ENCODE measurements around the gene SLC44A2. TPM values are rescaled to one million over a fixed set of nuclear protein-coding genes. Genes with fewer than 3 reads are reported as not detected.

SLC44A2 gene
- 100 to 1,000 TPM; 112 to 710 (median 142) TPM for polyA plus RNA-seq (ENCODE audit: insufficient read length in 12 of 12)
- long read RNA-seq, donor 1, partial matches to known transcripts = 8 of 11 reads
- long read RNA-seq, donor 1, other reads (novel, unspliced or antisense) = 0 of 11 reads
- long read RNA-seq, donor 2, transcript SLC44A2-201 (22 exons, 3,671 nt) = minor isoform, 10 of 34 reads
- long read RNA-seq, donor 2, transcript SLC44A2-202 (22 exons, 3,301 nt) = major isoform, 11 of 34 reads
- long read RNA-seq, donor 2, partial matches to known transcripts = 7 of 34 reads
- long read RNA-seq, donor 2, other reads (novel, unspliced or antisense) = 0 of 34 reads
- long read RNA-seq, donor 3, transcript SLC44A2-201 (22 exons, 3,671 nt) = minor isoform, 8 of 19 reads
- long read RNA-seq, donor 3, transcript SLC44A2-202 (22 exons, 3,301 nt) = major isoform, 9 of 19 reads
- long read RNA-seq, donor 3, partial matches to known transcripts = 0 of 19 reads
- long read RNA-seq, donor 3, other reads (novel, unspliced or antisense) = 0 of 19 reads
- long read RNA-seq, donor 4, transcript SLC44A2-202 (22 exons, 3,301 nt) = major isoform, 7 of 9 reads
- long read RNA-seq, donor 4, partial matches to known transcripts = 0 of 9 reads
- long read RNA-seq, donor 4, other reads (novel, unspliced or antisense) = 0 of 9 reads
- long read RNA-seq, donor 5, transcript SLC44A2-201 (22 exons, 3,671 nt) = minor isoform, 8 of 34 reads
- long read RNA-seq, donor 5, transcript SLC44A2-202 (22 exons, 3,301 nt) = major isoform, 16 of 34 reads
- long read RNA-seq, donor 5, partial matches to known transcripts = 0 of 34 reads
- long read RNA-seq, donor 5, other reads (novel, unspliced or antisense) = 7 of 34 reads
- long read RNA-seq, donor 6, transcript SLC44A2-201 (22 exons, 3,671 nt) = minor isoform, 6 of 14 reads
- long read RNA-seq, donor 6, transcript SLC44A2-202 (22 exons, 3,301 nt) = major isoform, 7 of 14 reads
- long read RNA-seq, donor 6, partial matches to known transcripts = 0 of 14 reads
- long read RNA-seq, donor 6, other reads (novel, unspliced or antisense) = 0 of 14 reads
- long read RNA-seq, donor 7, partial matches to known transcripts = 0 of 10 reads
- long read RNA-seq, donor 7, other reads (novel, unspliced or antisense) = 0 of 10 reads
- long read RNA-seq, donor 8, transcript SLC44A2-202 (22 exons, 3,301 nt) = major isoform, 12 of 30 reads
- long read RNA-seq, donor 8, transcript SLC44A2-201 (22 exons, 3,671 nt) = minor isoform, 7 of 30 reads
- long read RNA-seq, donor 8, partial matches to known transcripts = 5 of 30 reads
- long read RNA-seq, donor 8, other reads (novel, unspliced or antisense) = 0 of 30 reads
- long read RNA-seq, donor 9, partial matches to known transcripts = 0 of 4 reads
- long read RNA-seq, donor 9, other reads (novel, unspliced or antisense) = 0 of 4 reads
- long read RNA-seq, donor 10, transcript SLC44A2-201 (22 exons, 3,671 nt) = major isoform, 13 of 36 reads
- long read RNA-seq, donor 10, transcript SLC44A2-202 (22 exons, 3,301 nt) = minor isoform, 11 of 36 reads
- long read RNA-seq, donor 10, partial matches to known transcripts = 6 of 36 reads
- long read RNA-seq, donor 10, other reads (novel, unspliced or antisense) = 0 of 36 reads
- long read RNA-seq, donor 11, transcript SLC44A2-201 (22 exons, 3,671 nt) = major isoform, 8 of 22 reads
- long read RNA-seq, donor 11, transcript SLC44A2-202 (22 exons, 3,301 nt) = major isoform, 8 of 22 reads
- long read RNA-seq, donor 11, partial matches to known transcripts = 0 of 22 reads
- long read RNA-seq, donor 11, other reads (novel, unspliced or antisense) = 0 of 22 reads

DNA sequence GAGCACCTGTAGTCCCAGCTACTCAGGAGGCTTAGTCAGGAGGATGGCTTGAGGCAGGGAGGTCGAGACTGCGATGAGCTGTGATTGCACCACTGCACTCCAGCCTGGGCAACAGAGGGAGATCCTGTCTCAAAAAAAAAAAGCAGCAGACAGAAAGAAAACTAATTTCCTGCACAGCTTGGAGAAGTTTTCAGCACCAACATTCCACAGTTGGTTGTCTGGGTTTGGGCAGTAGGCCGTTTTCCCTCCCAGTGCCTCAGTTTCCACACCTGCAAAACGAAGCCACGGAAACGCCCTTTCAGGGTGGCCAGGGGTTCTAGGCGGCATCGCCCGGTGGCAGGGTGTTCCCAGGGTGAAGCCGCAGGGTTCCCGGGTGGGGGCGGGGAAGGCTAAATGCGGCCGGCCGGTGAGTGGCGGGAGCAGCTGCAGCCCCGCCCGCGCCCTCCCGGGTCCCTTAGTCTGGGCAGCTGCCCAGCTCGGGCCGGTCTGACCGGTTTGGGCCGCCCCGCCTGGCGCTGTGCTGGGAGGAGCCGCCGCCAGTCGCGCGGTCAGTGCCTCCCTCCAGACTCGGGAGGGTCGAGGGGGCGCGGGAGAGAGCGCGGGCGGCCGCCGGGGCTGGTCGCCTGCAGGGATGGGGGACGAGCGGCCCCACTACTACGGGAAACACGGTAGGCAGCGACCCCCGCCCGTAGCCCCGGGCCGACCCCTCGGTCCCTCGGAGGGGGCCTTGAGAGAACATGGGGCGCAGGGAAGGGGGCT is at the start of gene SLC44A2:
SLC44A2 (plus strand) TSS at position 551 of the 759 bp plus-strand sequence; CDS start at position 632, 81 bp downstream.
- peak; percentile 85 for DNase-seq

GRCh38 chr19:10577951-10578350 is 47.4 kb upstream of the SLC44A2 start:
- no peak for DNase-seq

DNA sequence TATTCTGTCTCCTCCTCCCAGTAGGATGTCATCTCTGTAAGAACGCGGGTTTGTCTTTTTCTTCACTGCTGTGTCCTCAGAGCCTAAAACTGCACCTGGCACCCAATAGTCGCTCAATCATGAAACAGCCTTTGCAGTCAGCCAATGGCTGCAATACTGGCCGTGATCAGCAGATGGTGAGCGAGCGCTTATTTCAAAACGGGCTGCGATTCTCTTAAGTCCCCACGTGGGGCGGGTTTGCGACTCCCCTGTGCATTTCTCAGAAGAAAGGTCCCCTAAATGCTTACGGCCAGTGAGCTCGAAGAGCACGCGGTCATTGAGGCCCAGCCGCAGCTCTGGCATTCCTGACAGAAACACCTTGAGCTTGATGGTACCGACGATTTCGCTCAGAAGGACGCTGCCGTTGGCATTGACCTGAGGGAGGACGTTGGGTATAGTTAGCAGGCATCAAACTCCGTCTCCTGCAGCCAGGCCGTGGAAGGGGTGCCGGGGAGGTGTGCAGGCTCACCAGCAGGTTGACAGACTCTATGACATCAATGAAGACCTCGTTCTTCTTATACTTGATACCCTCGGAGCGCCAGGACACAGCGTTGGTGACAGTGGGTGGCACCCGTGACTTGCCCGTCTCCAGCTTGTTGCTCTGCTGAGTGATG is 44.2 kb upstream of the SLC44A2 start:
- peak; percentile 87 for DNase-seq

DNA sequence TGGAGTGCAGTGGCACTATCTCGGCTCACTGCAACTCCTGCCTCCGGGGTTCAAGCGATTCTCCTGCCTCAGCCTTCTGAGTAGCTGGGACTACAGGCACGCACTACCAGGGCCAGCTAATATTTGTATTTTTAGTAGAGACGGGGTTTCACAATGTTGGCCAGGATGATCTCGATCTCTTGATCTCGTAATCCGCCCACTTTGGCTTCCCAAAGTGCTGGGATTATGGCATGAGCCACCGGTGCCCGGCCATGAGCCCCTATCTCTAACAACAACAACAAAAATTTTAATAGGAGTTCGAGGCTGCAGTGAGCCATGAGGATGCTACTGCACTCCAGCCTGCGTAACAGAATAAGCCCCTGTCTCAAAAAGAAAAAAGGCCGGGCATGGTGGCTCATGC is 43.3 kb upstream of the SLC44A2 start:
- DNase-seq = no peak

DNA sequence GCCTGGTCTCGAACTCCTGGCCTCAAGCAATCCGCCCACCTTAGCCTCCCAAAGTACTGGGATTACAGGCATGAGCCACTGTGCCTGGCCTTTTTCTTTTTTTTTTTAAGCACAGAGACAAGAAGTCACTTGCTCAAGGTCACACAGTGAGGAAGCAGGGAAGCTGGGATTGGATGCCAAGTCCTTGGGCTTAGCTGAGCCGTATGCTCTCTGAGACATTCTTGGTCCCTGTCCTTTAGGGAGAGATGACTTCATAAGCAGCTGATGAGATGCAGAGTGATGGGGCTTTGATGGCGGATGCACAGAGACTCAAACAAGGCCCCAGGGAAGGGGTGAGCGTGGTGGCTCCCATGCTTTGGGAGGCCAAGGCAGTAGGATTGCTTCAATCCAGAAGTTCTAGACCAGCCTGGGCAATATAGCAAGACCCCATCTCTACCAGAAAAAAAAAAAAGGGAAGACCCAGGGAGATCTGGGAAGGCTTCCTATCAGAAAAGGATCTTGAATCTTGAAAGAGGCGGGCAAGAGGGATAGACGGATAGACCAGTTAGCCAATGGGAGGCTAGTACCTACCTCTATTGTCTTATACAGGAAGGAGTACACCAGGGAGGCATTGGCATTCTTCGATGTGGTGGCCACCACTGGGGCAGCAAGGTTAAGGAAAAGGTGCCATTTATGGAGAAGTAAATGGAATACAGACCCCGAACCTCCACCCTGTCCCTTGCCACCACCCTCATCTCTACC is 42.1 kb upstream of the SLC44A2 start:
- no peak for DNase-seq

DNA sequence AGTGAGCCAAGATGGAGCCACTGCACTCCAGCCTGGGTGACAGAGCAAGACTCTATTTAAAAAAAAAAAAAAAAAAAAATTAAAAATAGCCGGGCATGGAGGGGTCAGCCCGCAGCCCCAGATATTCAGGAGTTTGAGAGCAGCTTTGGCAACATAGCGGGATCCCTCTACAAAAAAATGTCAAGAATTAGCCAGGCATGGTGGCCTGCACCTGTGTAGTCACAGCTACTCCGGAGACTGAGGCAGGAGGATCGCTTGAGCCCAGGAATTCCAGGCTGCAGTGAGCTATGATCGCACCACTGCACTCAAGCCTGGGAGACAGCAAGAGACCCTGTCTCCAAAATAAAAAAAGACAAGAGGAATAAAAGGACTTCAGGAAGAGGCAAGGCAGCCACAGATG is 39.0 kb upstream of the SLC44A2 start:
- DNase-seq = no peak

DNA sequence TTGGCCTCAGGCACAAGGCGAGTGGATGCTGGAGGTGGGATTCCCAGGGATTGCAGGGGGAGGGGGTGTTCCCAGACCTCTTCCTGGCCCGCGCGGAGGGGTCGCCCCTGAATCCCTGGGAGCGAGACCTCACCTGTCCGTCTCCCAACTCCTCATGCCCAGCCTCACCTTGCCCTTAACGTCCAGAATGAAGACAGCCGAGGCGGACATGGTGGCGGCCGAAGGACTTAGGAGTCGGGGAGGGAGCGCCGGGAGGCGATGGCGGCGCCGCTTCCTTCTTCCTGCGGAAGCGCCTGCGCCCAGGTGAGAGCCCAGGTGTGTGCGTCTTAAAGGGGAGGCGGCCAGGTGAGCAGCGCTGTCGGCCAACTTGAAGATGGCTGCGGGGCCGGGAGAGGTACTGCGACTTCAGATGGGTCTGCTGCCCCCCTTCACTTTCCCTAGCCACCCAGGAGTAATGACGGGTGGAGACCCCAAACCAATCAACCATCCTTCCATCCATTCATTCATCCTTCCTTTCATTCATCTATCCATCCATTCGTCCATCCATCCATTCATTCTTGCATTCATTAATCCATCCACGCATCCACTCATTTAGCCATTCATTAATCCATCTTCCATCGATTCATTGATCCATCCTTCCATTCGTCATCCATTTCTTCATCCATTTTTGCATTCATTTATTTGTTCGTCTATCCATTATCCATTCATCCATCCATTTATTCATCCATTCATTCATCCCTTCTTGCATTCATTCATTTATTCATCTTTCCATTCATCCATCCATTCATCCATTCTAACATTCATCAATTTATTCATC is 38.1 kb upstream of the SLC44A2 start, which contains the start of gene AP1M2:
AP1M2 (minus strand) TSS at position 291 of the 817 bp plus-strand sequence; CDS start at position 210, 81 bp downstream.
- no peak for DNase-seq

- DNase-seq = no peak
Observed at GRCh38 chr19:10587839-10588150, 37.6 kb upstream of the SLC44A2 start.

DNA sequence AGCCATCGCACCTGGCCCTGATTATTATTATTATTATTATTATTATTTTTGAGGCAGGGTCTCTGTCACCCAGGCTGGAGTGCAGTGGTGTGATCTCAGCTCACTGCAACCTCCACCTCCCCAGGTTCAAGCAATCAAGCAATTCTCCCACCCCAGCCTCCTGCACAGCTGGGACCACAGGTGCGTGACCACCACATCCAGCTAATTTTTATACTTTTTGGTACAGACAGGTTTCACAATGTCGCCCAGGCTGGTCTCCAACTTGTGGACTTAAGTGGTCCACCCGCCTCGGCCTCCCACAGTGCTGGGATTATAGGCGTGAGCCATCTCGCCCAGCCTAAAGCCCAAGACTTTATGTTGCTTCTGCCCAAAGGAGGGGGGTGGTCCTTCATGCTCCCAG is 32.2 kb upstream of the SLC44A2 start:
- no peak for DNase-seq

DNA sequence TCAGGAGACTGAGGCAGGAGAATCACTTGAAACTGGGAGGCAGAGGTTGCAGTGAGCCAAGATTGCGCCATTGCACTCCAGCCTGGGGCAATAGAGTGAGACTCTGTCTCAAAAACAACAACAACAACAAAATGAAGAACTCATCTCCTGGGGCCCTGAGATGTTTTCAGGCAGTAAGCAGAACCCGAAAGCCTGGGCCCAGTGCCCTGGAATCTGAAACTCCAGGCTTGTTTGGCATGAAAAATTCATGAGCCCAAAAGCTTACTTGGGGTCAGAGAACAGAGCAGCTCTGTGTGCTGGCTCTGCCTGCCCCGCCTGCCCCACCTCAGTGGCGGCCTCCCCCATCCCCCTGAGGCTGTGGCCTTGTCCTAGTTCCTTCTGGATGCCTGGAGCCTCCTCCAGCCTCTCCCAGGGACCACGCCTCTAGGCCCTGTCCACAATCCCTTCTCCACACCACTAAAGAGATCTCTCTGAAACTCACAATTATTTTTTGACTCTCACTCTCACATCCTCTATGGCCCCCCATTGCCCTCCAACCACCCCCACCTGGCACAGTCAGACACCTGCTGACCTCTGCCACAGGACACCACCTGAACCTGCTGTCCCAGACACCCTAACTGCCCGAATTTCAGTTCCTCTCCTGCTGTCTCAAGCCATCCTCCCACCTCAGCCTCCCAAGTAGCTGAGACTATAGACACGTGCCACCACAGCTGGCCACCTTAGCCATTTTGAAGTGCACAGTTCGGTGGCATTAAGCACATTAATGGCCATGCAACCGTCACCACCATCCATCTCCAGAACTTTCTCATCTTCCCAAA is 31.3 kb upstream of the SLC44A2 start:
- no peak for DNase-seq

DNA sequence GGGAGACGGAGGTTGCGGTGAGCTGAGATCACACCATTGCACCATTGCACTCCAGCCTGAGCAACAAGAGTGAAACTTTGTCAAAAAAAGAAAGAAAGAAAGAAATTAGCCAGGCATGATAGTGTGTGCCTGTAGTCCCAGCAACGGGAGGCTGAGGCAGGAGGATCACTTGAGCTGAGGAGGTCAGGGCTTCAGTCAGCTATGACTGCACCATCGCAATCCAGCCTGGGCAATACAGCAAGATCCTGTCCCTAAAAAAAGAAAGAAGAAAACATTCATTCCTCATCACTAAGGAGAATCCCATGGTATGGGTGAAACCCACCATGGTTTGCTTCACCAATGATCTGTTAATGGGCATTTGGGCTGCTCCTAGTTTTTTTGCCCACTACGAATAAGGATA is 25.2 kb upstream of the SLC44A2 start:
- DNase-seq = no peak

DNA sequence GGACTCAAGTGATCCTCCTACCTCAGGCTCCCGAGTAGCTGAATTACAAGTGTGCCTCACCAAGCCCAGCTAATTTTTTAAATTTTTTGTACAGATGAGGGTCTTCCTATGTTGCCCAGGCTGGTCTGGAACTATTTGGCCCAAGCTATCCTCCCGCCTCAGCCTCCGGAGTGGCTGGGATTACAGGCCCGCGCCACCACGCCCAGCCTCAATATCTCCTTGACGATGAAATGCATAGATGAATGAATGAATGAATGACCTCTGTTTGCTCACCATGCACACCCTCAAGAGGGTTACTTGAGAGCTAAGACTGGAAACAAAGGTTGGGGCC is 23.4 kb upstream of the SLC44A2 start:
- no peak for DNase-seq

DNA sequence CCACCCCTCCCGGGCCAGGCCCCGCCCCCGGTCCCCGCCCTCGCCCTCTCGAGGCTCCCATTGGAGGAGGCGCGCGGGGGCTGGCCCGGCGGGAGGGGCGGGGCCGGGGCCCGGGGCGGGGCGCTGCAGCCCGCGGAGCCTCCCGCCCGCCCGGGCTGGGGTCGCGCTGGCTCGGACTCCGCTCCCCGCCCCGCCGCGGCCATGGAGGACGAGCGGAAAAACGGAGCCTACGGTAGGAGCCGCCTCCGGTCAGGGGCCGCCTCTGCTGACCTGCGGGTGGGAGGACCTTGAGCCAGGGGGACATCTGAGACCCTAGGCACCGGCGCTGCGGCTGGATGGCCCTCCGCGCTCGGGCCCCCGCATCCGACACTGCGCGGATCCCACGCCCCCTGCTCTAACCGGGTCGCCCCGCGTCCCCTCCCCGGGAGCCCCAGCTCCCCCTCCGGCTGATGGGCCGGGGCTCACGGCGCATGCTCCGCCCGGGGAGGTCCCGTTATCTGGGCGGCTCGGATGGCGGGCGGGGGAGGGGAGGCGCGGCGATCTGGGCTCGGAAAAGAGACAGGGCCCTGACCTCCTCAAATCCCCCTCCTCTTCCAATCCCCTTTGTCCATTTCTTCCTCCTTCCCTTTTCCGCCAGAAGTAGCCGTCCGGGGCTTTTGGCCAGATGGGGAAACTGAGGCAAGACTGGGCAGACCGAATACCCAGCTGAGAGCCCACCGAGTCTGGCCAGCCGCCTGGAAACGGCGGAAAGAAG is 22.8 kb upstream of the SLC44A2 start:
- DNase-seq = peak; percentile 71

GRCh38 chr19:10603084-10603872 is 22.1 kb upstream of the SLC44A2 start:
- no peak for DNase-seq

DNA sequence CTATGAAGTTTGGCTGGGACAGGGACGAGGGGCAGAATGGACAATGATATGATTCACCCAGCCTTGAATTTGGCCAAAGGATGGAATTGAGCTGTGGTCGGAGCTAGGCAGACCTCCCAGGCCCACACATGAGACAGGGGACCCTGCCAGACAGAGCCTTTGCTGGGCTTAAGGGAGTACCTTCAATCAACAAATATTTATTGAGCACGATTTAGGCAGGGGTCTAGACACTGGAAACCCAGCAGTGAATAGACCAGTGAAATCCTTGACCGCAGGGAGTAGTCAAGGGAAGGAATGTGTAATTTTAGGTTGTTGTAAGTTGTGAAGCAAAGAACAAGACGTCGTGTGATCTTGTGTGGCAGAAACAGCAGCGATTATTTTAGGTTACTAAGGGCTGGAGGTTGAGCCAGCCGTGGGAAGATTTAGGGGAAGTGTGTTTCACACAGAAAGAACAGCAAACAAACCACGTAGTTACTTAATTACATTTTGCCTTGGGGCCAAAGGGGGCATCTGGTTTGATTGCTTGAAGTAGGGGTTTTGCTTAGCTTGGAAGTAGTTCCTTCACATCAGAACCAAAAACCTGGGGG is 21.4 kb upstream of the SLC44A2 start:
- DNase-seq = no peak
